M059J (cell line): Measurements from ENCODE around the gene IRF2BPL. TPM values are rescaled to one million over a fixed set of nuclear protein-coding genes. Genes with fewer than 3 reads are reported as not detected.
"Not testable (repeated sequence)": the region's sequence is repeated elsewhere in the genome, so short reads cannot be mapped to it uniquely, and the experiment has no call there.

Experiments
- DNase-seq: peaks from one replicate; pipeline ENCODE4 v3.0.0-alpha.2; 2012; ENCODE audit warnings: low read depth
- total RNA-seq: library from RNA; depleted of rRNA; stranded (reverse); fragments of >200 nt; shearing (Covaris generic); gene quantifications from 2 replicates; pipeline ENCODE4 v1.2.3, GENCODE V29; 2014

Gene IRF2BPL
- total RNA-seq, 1 experiment from 2014 or later: 31.7 TPM

GRCh38 chr14:77033622-77034589, 5.4 kb upstream of the IRF2BPL start:
- DNase-seq: peak; percentile 91

DNA sequence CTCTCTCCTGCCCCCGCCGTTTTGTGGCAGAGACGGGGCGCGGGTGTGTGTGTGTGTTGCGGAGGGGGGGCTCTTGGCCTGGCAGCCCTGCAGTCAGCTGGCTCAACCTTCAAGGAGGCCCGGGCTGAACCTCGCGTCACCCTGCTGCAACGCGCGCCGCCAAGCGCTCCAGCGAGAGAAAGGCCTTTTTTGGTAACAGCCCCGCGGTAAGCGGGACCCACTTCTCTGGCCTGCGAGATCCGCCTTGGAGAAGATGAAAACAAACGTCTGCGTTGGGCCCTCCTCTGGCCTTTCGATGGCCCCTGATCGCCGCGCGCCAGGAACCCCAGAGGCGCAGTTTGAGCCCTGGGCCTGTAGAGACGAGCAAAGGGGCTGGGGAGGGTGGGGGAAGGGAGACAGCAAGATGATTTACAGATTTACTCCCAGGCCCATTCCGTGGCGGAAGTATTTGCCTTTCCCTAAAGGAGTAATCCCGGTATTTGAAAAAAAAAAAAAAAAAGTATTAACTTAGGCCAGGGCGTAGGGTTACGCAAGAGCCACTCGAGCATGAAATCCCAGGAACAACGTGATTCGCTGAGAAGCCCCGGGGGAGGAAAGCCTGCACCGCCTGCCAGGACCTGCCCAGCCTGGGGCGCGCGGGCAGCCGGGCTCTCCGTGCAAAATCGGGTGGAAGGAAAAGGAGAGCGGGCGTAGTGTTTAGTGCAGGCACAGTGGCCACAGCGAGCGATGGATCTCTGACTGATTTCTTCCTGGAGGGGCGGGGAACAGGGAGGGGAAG, 4.5 kb upstream of the IRF2BPL start:
- DNase-seq: peak; percentile 98

DNA sequence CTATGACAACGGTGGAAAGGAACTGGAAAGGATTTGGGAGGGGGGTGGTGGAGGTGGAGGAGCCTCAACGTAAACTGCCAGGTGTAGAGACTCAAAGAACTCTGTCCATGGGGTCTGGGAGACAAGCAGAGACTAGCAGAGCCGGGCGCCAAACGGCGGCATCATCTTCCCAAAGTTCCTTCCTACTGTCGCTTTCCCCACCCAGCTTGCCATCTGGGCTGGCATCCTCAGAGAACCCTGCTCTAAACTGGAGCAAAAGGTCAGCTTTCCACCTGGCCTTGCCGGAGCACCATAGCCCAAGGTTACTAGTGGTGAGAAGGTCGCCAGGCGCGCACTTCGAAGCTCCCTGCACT, 4.0 kb upstream of the IRF2BPL start:
- no peak for DNase-seq

DNA sequence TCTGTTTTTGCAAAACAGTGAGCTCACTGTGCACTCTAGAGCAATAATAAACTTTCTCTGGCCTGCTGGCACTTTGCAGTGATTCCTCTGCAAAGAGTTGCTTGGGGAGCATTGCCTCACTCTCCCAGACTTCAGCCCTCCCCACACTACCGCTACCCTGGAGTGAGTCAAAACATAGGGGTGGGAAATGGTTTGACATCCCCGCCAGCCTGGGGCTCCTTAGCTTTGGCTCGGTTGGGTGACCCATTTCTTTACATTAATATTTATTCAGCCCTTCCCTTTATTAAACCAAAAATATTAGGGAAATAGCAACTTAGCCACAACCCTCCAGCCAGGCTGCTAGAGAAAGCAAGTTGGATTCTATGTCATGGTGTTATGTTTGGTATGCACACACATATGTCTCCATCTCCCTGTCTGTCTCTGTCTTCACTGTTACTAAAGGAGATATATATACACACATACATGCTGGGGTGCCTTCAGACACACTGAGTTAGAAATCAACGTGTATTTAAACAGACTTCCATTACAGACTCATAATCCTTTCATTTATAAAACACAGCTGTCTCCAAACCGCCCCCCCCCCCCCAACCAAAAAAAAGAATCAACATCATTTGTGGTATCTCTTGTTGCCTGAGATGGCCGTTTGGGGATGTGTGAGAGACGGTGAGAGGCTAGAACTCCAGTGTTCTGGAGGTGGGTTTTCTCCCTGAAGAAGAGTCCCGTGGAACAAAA, 3.4 kb upstream of the IRF2BPL start:
- DNase-seq: peak; percentile 73

GRCh38 chr14:77027538-77028383, 747 bp downstream of the IRF2BPL start:
- DNase-seq: peak; percentile 79

DNA sequence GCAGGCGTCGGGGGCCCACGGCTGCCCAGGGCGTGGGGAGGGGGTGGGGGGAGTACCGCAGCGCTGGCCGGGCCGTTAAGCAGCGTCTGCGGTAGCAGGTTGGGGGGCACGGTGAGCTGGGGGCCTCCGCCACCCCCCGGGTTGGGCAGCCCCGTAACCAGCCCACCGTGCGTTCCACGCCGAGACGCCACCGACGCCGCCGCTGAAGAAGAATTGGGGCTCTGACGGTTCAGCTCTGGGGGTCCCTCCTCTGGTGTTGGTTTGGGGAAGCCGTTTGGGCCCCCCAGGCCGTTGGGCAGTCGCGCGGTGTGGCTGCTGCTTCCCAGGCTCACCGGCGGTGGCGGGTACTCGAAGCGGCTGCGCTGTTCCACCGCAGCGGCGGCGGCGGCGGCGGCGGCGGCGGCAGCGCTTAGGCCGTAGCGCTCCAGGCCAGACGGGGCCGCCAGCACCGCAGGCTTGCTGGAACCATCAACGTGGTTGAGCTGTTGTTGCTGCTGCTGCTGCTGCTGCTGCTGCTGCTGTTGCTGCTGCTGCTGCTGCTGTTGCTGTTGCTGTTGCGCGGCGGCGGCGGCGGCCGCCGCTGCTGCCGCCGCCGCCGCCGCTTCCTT, 1.5 kb downstream of the IRF2BPL start:
- peak; percentile 51 for DNase-seq

GRCh38 chr14:77026166-77026929, 2.2 kb downstream of the IRF2BPL start:
- DNase-seq: no peak

DNA sequence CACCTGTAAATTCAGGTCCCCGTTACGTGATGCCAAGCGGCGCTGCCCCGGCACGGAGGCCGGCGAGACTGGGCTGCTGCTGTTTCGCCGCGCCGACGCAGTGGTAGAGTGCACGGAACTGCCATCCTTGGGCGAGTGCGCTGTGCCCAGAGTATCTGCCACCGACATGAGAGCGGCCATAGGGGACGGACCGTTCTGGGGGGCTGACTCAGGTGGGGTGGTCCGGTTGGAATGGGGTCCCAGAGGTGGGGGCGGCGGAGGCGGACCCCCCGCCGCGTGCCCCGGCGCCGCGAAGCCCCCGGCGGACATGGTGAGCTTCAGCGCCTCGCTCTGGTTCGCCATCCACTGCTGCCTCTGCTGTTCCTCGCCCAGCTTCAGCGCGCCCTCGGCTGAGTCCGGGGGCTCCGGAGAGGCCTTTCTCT, 2.8 kb downstream of the IRF2BPL start:
- no peak for DNase-seq

DNA sequence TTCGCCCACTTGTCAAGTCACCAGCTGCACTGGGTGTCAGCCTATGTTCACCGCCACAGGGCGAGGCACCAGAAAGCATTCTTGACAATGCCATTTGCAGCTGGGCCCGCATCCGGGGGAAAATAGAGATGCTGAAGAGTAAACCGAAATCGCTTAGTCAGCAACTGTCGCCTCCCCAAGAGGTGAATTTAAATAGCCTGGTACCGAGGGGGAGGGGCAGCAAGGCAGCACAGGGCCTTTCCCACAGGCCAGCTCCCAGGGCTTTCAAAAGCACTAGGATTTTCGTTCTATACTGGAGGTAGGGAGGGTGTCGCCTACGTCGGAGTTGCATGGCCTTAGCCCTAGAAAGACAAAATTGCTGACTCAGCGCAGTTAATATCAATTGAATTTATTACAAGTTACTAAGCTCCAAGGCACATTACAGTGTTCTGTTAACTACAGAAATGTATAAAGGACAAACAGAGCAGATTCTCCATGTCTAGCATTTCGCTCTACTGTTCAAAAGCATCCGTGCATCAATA, 4.3 kb downstream of the IRF2BPL start:
- DNase-seq: no peak

GRCh38 chr14:77023001-77023996, 5.2 kb downstream of the IRF2BPL start:
- peak; percentile 51 for DNase-seq

DNA sequence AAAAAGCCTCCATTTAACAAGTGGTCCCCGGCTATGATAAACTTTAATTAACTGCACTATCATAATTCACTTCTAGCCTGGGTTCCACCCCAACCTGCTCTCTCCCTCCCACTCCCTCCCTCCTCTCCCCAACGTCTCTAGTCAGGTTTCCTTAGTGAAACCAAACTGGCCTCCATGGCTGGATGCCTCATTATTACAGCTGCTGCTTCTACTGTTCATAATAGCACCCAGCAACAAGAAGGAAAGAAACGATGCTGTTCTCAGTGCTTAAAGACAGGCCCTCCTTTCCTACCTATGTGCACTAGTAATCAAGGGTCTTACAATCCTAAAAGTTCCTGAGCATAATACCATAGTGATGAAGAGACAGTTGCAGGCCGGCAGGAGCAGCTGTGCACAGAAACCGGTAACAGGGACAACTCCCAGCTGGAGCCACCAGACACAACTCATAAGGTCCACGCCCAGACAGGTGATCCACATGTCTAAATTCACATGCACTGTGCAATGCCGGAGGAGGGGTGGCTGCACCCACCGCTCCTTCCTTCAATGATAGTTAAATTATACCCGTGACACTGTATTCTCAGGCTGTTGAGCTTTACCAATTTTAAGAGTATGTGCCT, 6.2 kb downstream of the IRF2BPL start:
- no peak for DNase-seq

DNA sequence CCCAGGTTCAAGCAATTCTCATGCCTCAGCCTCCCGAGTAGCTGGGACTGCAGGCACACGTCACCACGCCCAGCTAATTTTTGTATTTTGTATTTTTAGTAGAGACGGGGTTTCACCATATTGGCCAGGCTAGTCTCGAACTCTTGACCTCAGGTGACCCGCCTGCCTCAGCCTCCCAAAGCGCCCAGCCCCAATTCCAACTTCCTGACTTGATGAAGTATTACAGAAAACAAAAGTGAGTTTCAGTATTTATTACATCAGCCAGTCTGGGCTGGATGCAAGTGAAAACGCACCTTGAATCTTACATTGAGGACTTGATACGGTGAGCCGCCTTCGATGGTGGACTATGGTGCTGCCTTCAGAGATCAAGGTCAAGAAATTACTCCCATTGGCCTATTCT, 7.1 kb downstream of the IRF2BPL start:
- not testable (repeated sequence) for DNase-seq

DNA sequence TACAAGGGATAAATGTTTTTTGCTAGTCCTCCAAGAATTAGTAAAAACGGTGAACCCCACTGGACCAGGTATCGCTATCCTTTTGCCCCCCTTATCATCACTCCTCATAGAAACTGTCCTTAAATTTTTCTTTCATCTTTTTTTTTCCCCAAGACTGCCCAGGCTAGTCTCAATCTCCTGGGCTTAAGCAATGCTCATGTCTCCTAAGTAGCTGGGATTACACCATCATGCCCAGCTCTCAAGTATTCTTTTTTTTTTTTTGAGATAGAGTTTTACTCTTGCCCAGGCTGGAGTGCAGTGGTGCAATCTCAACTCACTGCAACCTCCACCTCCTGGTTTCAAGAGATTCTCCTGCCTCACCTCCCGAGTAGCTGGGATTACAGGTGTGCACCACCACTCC, 9.7 kb downstream of the IRF2BPL start:
- no peak for DNase-seq

DNA sequence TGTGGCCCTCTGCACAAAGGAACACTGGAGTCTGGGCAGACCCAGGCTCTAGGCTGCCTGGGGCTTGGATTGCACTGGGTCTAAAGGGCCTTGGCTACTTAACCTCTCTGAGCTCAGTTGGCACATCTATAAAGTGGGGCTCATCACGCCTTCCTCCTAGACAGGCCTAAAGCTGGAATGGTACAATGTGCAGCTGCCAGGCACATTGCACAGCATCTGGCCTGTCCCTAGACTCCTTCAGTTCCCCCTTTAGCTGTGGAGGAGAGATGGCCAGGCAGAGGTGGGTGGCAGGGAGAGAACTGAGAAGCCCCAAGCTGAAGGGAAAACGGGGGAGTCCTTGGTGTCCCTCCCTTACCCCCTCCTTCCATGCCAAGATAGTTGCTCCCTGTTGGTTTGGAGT, 10.8 kb downstream of the IRF2BPL start:
- no peak for DNase-seq

GRCh38 chr14:77014734-77015133, 13.8 kb downstream of the IRF2BPL start:
- DNase-seq: no peak

DNA sequence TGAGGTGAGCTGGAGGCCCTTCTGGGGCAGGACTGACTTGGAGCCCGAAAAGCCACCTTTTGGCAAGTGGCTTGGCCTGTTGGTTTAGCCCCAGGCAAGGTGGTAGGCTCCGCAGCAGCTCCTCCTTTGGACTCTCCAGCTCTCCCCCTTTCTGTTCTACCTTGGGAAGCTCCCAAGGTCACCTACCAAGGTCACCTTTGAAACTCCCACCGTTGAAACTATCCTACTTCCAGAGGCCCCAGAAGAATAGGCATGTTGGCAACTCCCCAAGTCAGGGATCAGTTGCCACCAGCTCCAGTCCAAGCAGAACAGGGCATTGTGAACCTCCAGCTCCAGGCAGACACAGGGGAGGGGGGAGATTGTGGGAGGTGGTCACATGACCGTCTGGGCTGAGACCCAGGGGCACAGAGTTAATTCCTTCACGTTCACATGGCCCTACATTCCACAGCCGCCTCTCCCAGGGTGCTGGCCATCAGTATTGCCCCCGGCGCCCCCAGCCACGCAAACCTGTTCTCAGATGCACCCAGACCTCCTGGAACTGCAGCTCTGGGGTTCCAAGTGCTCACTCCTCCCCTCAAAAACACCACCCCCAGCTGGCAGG, 14.4 kb downstream of the IRF2BPL start:
- peak; percentile 84 for DNase-seq

DNA sequence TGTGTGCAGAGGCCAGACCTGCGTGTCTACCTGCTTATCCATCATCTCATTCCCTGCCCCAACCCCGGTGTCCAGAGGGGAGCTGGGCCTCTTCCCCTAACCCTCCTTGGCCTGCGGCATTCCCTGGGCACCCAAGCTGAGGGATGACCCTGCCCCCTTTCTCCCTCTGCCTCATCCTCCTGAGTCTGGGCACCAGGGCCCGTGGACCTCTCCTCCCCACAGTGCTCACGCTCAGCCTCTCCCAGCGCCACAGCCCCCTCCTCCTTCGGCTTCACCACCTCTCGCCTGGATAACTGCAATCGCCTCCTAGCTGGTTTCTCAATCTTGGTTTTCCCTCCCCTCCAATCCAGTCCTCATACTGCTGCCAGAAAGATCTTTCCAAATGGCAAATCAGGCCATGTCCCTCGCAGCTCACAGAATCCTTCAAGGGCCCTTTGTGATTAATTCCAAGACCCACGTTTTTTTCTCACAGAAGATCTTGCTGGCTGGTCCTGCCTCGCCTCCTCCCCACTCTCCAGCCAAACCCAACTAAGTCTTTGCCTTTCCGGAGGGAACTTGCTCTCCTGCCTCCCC, 16.2 kb downstream of the IRF2BPL start:
- DNase-seq: no peak
